ENCODE measurements around the gene PARD3B. TPM values are rescaled to one million over a fixed set of nuclear protein-coding genes. Genes with fewer than 3 reads are reported as not detected.
"Not testable (repeated sequence)": the region's sequence is repeated elsewhere in the genome, so short reads cannot be mapped to it uniquely, and the experiment has no call there.

Gene PARD3B
- total and polyA plus RNA-seq, 2 of the 8 experiments (the other 6 are each of a cell fraction or from before 2014, with no cell fraction given) = 1.2 to 5.7 TPM

GRCh38 chr2:205218056-205218455 lies 672.8 kb downstream of the PARD3B start (continued):
- TF ChIP-seq PHF8 (conservative IDR thresholded peaks at IDR 0.05; ENCODE audit: low read depth, low read length) (no peak), TAF7 (optimal IDR thresholded peaks at IDR 0.05; ENCODE audit: borderline replicate concordance, low read depth, low read length) (no peak), HDAC6 (IDR thresholded peaks at IDR 0.05; ENCODE audit: low read depth, low read length) (no peak), SIX5 (IDR thresholded peaks at IDR 0.05; ENCODE audit: low read depth, low read length) (no peak), CHD1 (IDR thresholded peaks at IDR 0.05; ENCODE audit: low read depth, low read length) (no peak), RBBP5 (IDR thresholded peaks at IDR 0.05; ENCODE audit: borderline replicate concordance, low read depth, low read length) (no peak)

- H3K23me2 ChIP-seq (ENCODE audit: low read depth, low read length); FAIRE-seq; H4K20me1 ChIP-seq (replicated peaks in 1 of 2; ENCODE audit: control insufficient read depth in 1 of 2, insufficient read depth in 2 of 2, low read length in 2 of 2); H3K18ac ChIP-seq (ENCODE audit: extremely low read depth, low read length); H3K79me2 ChIP-seq (ENCODE audit: control insufficient read depth in 1 of 2, insufficient read depth in 2 of 2, low read length in 2 of 2); H2BK15ac ChIP-seq (ENCODE audit: low read length); H3K4ac ChIP-seq (replicated peaks; ENCODE audit: insufficient read length, low read depth, low read length); H4K8ac ChIP-seq (ENCODE audit: extremely low read depth, insufficient read depth, low read length); H2AFZ ChIP-seq (ENCODE audit: low read length); H3K4me1 ChIP-seq (replicated peaks in 1 of 4; ENCODE audit: control insufficient read depth in 3 of 4, insufficient read depth in 4 of 4, low read length in 3 of 4); H3K56ac ChIP-seq (replicated peaks; ENCODE audit: insufficient read length, low read depth, low read length); H2BK5ac ChIP-seq (ENCODE audit: low read depth, low read length); H3K9ac ChIP-seq (replicated peaks in 1 of 4; ENCODE audit: extremely low read depth in 1 of 4, low read depth in 3 of 4, low read length in 3 of 4); H2BK20ac ChIP-seq (ENCODE audit: low read length); H2BK12ac ChIP-seq (ENCODE audit: low read depth, low read length); H3K4me2 ChIP-seq (ENCODE audit: insufficient read depth in 1 of 2, low read depth in 2 of 2, low read length in 2 of 2); H3K27me3 ChIP-seq (replicated peaks in 1 of 4; ENCODE audit: control insufficient read depth in 3 of 4, extremely low read depth in 1 of 4, insufficient read depth in 3 of 4, low read length in 3 of 4); H3K23ac ChIP-seq (ENCODE audit: insufficient read length); H3K79me1 ChIP-seq (ENCODE audit: low read depth, low read length); DNase-seq (ENCODE audit: low read depth in 1 of 2, low spot score in 2 of 2); H3K27ac ChIP-seq (ENCODE audit: low read depth, low read length); H3K14ac ChIP-seq (ENCODE audit: insufficient read length); H2BK120ac ChIP-seq (replicated peaks; ENCODE audit: low read depth, low read length); H3K9me3 ChIP-seq (ENCODE audit: insufficient read depth in 2 of 2, low read depth in 1 of 2, low read length in 1 of 2); H2AK5ac ChIP-seq (ENCODE audit: low read depth, low read length); H4K5ac ChIP-seq (ENCODE audit: insufficient read length, low read depth, low read length); H4K91ac ChIP-seq (replicated peaks; ENCODE audit: insufficient read length, low read length); H3K4me3 ChIP-seq (ENCODE audit: extremely low read depth in 1 of 4, insufficient read depth in 2 of 4, low read depth in 3 of 4, low read length in 4 of 4); H3K36me3 ChIP-seq (ENCODE audit: control insufficient read depth in 2 of 4, insufficient read depth in 4 of 4, low read length in 3 of 4): not testable (repeated sequence)
- WGBS, 2 experiments (ENCODE audit: extremely low coverage in 1 of 2, insufficient coverage in 1 of 2, insufficient read length in 1 of 2, insufficient replicate concordance in 2 of 2, low coverage in 1 of 2, low lambda C conversion rate in 2 of 2, missing lambda C conversion rate in 1 of 2) = 87% methylated on average over 5 of the region's 5 CpGs; no CpG with 5 or more reads in 1 of the 2 experiments
- CTCF ChIA-PET (ENCODE audit: partially characterized antibody) = interaction anchor here (0.6 to 1.0 kb wide), 3 partner anchors 37 to 187 kb away, joined by 3 read pairs; no protein-coding TSS in a partner anchor
- POLR2A ChIA-PET (ENCODE audit: partially characterized antibody) = interaction anchor here (1.2 kb wide), 1 partner anchor 29 kb away, joined by 4 read pairs; no protein-coding TSS in a partner anchor
Measured at GRCh38 chr2:205218816-205219215, 673.5 kb downstream of the PARD3B start.

All from H1 (cell line).